Skeletal muscle tissue (tissue), 4 donors: ENCODE measurements around the gene KCNMB1. TPM values are rescaled to one million over a fixed set of nuclear protein-coding genes. Genes with fewer than 3 reads are reported as not detected.

ENCODE experiments used
- H3K27ac ChIP-seq: one replicate; pipeline ENCODE4 v1.7.0; 2013; ENCODE audit warnings: mild to moderate bottlenecking, low read depth, low read length, inconsistent platforms
- H3K27me3 ChIP-seq, 3 donors: one replicate each; pipeline ENCODE4 v1.7.0; 2013; ENCODE audit warnings: low read length in 3 of 3; ENCODE audit not compliant: control insufficient read depth in 3 of 3, insufficient read depth in 3 of 3
- H3K36me3 ChIP-seq, 3 donors: one replicate each; pipeline ENCODE4 v1.7.0; 2013; ENCODE audit warnings: low read length in 3 of 3; ENCODE audit not compliant: control insufficient read depth in 3 of 3, insufficient read depth in 3 of 3
- H3K4me1 ChIP-seq, 3 donors: one replicate each; pipeline ENCODE4 v1.7.0; 2013; ENCODE audit warnings: low read length in 3 of 3, mild to moderate bottlenecking in 3 of 3; ENCODE audit not compliant: control insufficient read depth in 3 of 3, insufficient read depth in 3 of 3
- H3K4me3 ChIP-seq, 3 donors: one replicate each; pipeline ENCODE4 v1.7.0; 2013; ENCODE audit warnings: low read length in 3 of 3
- H3K9ac ChIP-seq, 3 donors: one replicate each; pipeline ENCODE4 v1.7.0; 2013; ENCODE audit warnings: low read length in 3 of 3, mild to moderate bottlenecking in 3 of 3, moderate library complexity in 2 of 3, low read depth in 1 of 3
- H3K9me3 ChIP-seq, 3 donors: one replicate each; pipeline ENCODE4 v1.7.0; 2013; ENCODE audit warnings: low read length in 3 of 3; ENCODE audit not compliant: control insufficient read depth in 3 of 3
- total RNA-seq: library from RNA; depleted of rRNA; stranded (reverse); fragments of >200 nt; gene quantifications from one replicate; pipeline ENCODE4 v1.2.3, GENCODE V29; 2014
- donor health status: Osteomylitis.

Gene KCNMB1
- total RNA-seq, 1 donor from 2014 or later = under 0.01 TPM

DNA sequence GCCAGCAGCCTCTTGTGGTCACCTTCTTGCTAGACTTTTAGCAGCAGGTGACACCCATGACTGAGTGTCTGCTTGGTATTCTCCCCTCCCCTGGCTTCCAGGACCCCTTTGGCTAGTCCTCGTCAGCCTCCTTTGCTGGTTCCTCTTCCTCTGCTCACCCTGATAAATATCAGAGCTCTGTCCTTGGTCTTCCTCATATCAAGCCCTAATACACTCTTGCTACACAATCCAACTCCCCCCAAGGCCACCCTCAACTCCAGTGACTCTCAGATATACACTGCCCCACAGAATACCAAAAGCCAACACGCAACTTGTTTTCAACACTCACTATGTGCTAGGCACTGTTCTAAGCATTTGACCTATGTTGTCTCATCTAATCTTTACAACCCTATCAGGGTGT is 61.3 kb downstream of the KCNMB1 start:
- Histone ChIP-seq H3K4me3 (no peak overlapping the region), H3K9ac (no peak overlapping the region), H3K27ac (no peak overlapping the region), H3K36me3 (no peaks in the 10 kb centered on the region), H3K4me1 (peaks cover 9 to 11% (median 9%) of the 10 kb centered on the region in 3 donors), H3K9me3 (no peaks in the 10 kb centered on the region), H3K27me3 (peaks cover 0 to 2% (median 0%) of the 10 kb centered on the region in 3 donors)

GRCh38 chr5:170327168-170327567 is 62.0 kb downstream of the KCNMB1 start:
- no peak overlapping the region for H3K9ac ChIP-seq
- H3K4me3 ChIP-seq = no peak overlapping the region
- no peak overlapping the region for H3K27ac ChIP-seq
- H3K9me3 ChIP-seq = no peaks in the 10 kb centered on the region
- peaks cover 0 to 2% (median 0%) of the 10 kb centered on the region in 3 donors for H3K27me3 ChIP-seq
- H3K36me3 ChIP-seq = no peaks in the 10 kb centered on the region
- H3K4me1 ChIP-seq = peaks cover 9 to 11% (median 9%) of the 10 kb centered on the region in 3 donors

Other genes with a start within 250 kb of the KCNMB1 start
- gene C5orf58, start 156.4 kb downstream of the KCNMB1 start, total RNA-seq = not detected
- 6.8 TPM for gene LCP2, start 91.6 kb downstream of the KCNMB1 start, total RNA-seq
- gene KCNIP1, start 114.7 kb upstream of the KCNMB1 start, total RNA-seq = 4.2 TPM